Measurements from ENCODE around the gene TMED8. TPM values are rescaled to one million over a fixed set of nuclear protein-coding genes. Genes with fewer than 3 reads are reported as not detected.

The TMED8 gene
- total and polyA plus RNA-seq, 9 donors = 5.5 to 17.4 (median 13.1) TPM

GRCh38 chr14:77353469-77354141 is 23.3 kb downstream of the TMED8 start:
- Histone ChIP-seq H3K4me1 (ENCODE audit: insufficient read depth) (no peaks in the 10 kb centered on the region), H3K4me3 (no peak overlapping the region), H3K9me3 (no peaks in the 10 kb centered on the region), H3K36me3 (no peaks in the 10 kb centered on the region), H3K27ac (no peak overlapping the region), H3K27me3 (no peaks in the 10 kb centered on the region)
- no peak for DNase-seq
- 93 to 95% (median 93%) methylated on average over 5 of the region's 5 CpGs for WGBS, 3 donors
- TF ChIP-seq POLR2A (IDR thresholded peaks at IDR 0.05) = no peak
- no peak for TF ChIP-seq CTCF (IDR thresholded peaks at IDR 0.05)
- TF ChIP-seq EP300 (IDR thresholded peaks at IDR 0.05) = no peak
- intact Hi-C loops (cut with DNase I) = no loop called here

- Histone ChIP-seq H3K27me3 (no peaks in the 10 kb centered on the region), H3K36me3 (no peaks in the 10 kb centered on the region), H3K9me3 (no peaks in the 10 kb centered on the region), H3K27ac (no peak overlapping the region), H3K4me3 (no peak overlapping the region), H3K4me1 (ENCODE audit: insufficient read depth) (no peaks in the 10 kb centered on the region)
- TF ChIP-seq EP300 (IDR thresholded peaks at IDR 0.05) (no peak), CTCF (IDR thresholded peaks at IDR 0.05) (no peak)
- intact Hi-C loops (cut with DNase I) = no loop called here
- WGBS, 3 donors = 46 to 63% (median 58%) methylated on average over 3 of the region's 3 CpGs
- DNase-seq = no peak
Observed at GRCh38 chr14:77347751-77348150, 29.1 kb downstream of the TMED8 start.

DNA sequence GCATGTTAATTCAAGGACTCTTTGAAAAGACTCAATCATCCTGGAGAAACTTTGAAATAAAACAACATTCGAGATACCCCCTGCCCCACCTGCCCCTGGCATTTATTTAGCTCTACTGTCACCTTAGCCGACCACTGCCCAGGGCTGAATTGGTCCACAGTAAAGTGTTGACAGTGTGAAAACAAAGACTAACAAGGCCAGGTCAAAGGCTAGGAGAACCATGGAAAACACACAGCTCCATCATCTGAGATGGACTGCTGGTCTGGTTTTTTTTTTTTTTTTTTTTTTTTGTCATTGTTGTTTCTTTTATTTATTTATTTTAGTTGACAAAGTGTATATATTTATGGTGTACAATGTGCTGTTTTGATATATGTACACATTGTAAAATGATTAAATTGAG is 30.4 kb downstream of the TMED8 start:
- H3K9me3 ChIP-seq = no peaks in the 10 kb centered on the region
- no peak for DNase-seq
- intact Hi-C loops (cut with DNase I) = no loop called here
- 85 to 96% (median 93%) methylated on average over 2 of the region's 2 CpGs for WGBS, 3 donors
- H3K4me1 ChIP-seq (ENCODE audit: insufficient read depth) = no peaks in the 10 kb centered on the region
- no peak overlapping the region for H3K4me3 ChIP-seq
- no peak overlapping the region for H3K27ac ChIP-seq
- H3K27me3 ChIP-seq = no peaks in the 10 kb centered on the region
- TF ChIP-seq POLR2A (IDR thresholded peaks at IDR 0.05) = no peak
- no peak for TF ChIP-seq CTCF (IDR thresholded peaks at IDR 0.05)
- no peak for TF ChIP-seq EP300 (IDR thresholded peaks at IDR 0.05)
- H3K36me3 ChIP-seq = no peaks in the 10 kb centered on the region

DNA sequence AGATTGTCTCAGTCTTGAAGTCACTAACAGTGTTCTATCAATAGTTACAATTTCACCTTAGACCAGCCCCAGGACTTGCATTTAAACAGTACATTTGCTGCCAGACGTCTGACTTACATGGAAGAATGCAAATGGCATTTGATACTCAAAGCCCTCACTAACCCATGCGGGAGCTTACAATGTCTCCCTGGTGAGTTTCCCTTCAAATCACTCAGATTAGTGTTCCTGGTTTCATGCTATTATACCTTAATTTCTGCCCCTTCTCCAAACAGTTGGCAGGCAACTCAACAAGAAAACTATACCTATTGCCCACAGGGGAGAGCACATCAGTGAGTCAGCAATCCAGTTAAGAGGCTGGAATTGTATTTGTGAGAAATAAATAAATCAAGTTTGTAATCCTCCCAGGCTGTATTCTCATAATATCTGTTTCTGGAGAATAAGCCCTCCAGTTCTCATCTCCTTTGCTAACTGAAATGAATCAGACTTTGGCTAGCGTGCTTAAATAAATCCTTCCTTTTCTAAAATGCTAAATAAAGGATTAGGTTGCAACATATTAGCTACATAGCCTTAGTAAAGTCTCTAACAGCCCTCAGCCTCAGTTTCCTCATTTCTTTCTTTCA is 32.4 kb downstream of the TMED8 start:
- H3K4me3 ChIP-seq = no peak overlapping the region
- no peaks in the 10 kb centered on the region for H3K4me1 ChIP-seq (ENCODE audit: insufficient read depth)
- TF ChIP-seq CTCF (IDR thresholded peaks at IDR 0.05) = no peak
- TF ChIP-seq EP300 (IDR thresholded peaks at IDR 0.05) = no peak
- TF ChIP-seq POLR2A (IDR thresholded peaks at IDR 0.05) = no peak
- intact Hi-C loops (cut with DNase I) = no loop called here
- H3K27me3 ChIP-seq = no peaks in the 10 kb centered on the region
- no peaks in the 10 kb centered on the region for H3K36me3 ChIP-seq
- DNase-seq = no peak
- no peak overlapping the region for H3K27ac ChIP-seq
- no peaks in the 10 kb centered on the region for H3K9me3 ChIP-seq
- 87 to 93% (median 93%) methylated on average over 3 of the region's 3 CpGs for WGBS, 3 donors

Measured in ovary (tissue), 9 donors.